HL-60/S4 treated with phorbol 12-myristate 13-acetate at 8.2 ng/mL for 4 days and 3 days (cell line): Measurements from ENCODE around the gene ART3.
"Not testable (repeated sequence)": the region's sequence is repeated elsewhere in the genome, so short reads cannot be mapped to it uniquely, and the experiment has no call there.

ENCODE experiments used
- in situ Hi-C: fragments of 300-500 bp; cut with MboI; formaldehyde crosslinking; loops from 2 replicates; pipeline ENCODE4 v1.15.0; 2022; ENCODE audit warnings: low sequenced_read_pairs

The ART3 gene, protein sequence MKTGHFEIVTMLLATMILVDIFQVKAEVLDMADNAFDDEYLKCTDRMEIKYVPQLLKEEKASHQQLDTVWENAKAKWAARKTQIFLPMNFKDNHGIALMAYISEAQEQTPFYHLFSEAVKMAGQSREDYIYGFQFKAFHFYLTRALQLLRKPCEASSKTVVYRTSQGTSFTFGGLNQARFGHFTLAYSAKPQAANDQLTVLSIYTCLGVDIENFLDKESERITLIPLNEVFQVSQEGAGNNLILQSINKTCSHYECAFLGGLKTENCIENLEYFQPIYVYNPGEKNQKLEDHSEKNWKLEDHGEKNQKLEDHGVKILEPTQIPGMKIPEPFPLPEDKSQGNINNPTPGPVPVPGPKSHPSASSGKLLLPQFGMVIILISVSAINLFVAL

DNA sequence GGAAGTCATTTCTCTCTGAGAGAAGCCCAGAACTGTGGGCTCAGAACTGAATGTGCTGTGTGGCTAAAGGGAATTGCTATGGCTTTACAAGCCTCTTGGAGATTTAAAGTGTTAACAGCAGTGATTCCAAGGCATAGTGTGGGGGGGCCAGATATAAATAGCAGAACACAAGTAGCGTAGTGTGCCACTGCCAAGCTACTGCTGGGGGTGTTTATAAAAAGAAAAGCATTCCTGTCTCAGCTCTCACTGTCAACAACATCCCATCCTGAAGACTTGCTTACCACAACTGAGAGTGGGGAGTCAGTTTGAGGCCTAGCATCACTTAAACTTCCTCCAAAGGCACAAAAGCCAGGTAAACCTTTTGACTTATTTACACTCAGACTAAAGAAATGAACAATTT lies at the start of gene ART3:
Gene ART3 (plus strand): TSS at position 242 of the 400 bp plus-strand sequence. CDS start 1,181 bp downstream, outside the sequence.
- in situ Hi-C loops = no loop called here

DNA sequence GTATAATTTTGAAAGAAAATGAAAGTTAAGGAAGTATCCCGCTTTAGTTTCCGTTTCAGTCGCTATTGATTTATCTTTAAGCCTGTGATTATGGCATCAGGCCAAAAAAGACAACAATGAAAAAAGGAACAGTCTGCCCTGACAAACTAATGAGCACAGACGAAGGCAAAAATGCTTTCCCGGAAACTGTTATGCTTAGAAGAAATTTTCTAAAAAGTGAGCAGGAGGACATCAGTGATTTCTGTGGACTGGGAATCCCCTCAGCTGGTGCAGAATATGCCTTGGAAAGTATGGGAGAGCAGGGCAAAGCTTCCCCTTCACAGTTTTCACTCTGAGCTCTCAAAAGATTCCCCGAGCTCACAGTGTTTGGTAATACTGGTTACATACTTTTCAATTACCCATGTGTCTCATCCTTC lies 46.2 kb upstream of the ART3 start:
- in situ Hi-C loops = no loop called here

DNA sequence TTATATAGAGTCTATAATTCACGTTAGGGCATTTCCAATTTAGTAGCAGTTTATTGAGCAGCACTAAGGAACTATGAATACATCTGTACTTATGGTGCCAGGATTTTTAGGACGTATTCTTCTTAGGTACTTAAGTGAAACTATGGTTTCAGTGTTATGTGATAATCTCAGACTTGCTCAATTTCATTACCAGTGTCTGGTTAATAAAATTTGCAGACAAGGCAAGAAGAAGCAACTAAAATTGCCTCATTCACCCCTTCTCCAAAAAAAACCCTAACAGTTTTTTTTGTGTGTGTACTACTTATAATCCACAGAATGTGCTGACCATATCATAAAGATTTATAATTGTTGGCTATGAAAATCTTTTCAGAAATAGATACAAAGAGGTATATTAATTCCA lies 45.2 kb upstream of the ART3 start:
- in situ Hi-C loops = no loop called here

DNA sequence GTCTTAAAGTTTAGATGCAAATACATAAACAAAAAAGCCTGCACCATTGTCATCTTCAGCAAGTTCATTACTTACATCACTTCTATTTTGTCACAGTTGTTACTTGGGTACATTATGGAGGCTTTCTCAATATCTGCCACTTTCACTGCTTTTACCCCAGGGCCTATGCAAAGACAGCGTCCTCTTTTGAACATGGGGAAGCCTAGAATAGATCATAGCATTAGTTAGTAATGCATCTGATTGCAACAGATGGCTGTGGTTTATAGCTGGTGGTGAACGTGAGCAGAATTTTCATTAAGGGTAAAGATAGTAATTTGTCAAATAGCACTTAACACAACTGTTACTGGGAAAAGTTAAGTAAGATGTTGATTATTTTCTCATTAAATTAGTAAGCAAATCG lies 39.4 kb upstream of the ART3 start:
- in situ Hi-C loops = no loop called here

DNA sequence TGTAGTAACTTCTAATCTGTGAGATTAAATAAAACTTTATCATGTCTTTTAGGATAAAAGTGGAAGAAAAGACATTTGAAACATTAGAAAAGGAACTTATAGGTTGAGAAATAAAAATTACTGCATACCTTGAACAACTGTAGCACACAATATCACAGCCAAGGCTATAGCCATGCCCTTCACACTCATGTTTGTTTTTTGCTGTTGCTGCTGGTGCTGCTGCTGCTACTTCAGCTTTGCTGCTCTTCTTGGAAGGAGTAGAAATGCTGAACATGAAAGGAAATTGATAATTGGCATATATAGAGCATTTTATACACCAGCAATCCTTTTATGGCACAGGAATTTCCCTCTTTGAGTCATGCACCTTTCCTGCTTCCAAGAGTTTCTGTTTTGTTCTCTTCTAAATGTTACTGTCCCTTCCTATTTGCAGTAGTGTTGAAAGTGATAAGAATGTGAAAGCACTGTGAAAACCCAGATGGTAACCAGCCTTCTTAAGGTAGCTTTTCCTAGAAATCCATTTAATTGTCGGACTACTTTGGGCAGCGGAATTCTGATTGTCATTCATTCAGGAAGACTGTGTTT lies 38.6 kb upstream of the ART3 start, which contains the start of gene CXCL11:
Gene CXCL11 (minus strand): TSS at position 272 of the 582 bp plus-strand sequence. CDS start 83 bp downstream, at position 189.
- in situ Hi-C loops = no loop called here

DNA sequence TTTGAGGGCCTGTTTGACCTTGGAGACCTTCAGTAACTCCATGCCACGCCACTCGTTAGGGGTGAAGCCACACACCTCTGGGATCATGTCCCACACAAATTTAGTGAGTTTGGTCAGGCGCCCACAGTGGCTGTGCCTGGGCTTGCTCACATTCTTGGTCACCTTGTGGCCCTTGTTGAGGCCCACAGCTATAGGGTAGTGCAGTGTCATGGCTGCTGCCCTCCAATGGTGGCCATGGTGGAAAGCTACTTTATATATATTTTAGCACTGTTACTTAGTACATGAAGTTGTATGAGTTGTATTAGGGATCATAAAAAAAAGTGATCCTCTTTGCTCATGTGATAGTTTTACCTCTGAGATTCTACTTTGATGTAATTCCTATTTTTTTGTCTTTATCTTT lies 37.7 kb upstream of the ART3 start:
- in situ Hi-C loops = no loop called here

DNA sequence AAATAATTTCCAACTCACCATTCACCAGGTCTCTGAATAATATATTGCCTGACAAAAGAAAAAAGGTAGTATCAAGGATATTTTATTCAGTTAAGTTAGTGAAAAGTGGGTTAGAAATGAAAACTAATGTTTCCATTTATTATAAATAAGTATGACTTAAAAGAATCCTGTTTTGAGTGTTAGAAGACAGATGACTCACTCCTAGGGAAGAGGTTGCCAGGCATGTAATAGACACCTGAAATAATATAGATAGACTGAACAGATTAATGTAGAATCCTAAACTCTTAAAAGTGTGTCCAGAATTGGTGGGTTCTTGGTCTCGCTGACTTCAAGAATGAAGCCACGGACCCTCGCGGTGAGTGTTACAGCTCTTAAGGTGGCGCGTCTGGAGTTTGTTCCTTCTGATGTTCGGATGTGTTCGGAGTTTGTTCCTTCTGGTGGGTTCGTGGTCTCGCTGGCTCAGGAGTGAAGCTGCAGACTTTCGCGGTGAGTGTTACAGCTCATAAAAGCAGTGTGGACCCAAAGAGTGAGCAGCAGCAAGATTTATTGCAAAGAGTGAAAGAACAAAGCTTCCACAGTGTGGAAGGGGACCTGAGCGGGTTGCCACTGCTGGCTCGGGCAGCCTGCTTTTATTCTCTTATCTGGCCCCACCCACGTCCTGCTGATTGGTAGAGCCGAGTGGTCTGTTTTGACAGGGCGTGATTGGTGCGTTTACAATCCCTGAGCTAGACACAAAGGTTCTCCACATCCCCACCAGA lies 32.1 kb upstream of the ART3 start:
- in situ Hi-C loops = not testable (repeated sequence)

DNA sequence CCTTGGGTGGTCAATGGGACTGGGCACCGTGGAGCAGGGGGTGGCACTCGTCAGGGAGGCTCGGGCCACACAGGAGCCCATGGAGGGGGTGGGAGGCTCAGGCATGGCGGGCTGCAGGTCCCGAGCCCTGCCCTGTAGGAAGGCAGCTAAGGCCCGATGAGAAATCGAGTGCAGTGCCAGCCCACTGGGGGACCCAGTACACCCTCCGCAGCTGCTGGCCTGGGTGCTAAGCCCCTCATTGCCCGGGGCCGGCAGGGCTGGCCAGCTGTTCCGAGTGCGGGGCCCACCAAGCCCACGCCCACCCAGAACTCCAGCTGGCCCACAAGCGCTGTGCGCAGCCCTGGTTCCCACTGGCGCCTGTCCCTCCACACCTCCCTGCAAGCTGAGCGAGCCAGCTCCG lies 31.2 kb upstream of the ART3 start:
- in situ Hi-C loops = not testable (repeated sequence)

DNA sequence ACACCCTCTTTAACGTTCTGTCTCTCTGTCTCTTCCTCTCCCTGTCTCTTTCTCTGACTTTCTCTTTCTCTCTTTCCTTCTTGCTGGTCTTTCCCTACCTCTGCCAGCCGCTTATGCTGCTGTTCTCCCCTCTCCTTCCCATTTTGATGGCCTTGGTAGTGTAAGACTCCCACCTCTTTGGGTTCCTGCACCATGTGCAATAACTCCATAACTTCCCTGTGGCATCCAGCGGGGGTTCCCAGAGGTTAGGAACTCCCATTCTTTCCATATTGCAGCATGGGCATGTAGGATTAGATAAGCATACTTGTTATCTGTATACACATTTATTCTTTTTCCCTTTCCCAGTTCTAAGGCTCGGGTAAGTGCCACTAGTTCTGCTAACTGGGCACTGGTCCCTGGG lies 29.8 kb upstream of the ART3 start:
- in situ Hi-C loops = not testable (repeated sequence)

DNA sequence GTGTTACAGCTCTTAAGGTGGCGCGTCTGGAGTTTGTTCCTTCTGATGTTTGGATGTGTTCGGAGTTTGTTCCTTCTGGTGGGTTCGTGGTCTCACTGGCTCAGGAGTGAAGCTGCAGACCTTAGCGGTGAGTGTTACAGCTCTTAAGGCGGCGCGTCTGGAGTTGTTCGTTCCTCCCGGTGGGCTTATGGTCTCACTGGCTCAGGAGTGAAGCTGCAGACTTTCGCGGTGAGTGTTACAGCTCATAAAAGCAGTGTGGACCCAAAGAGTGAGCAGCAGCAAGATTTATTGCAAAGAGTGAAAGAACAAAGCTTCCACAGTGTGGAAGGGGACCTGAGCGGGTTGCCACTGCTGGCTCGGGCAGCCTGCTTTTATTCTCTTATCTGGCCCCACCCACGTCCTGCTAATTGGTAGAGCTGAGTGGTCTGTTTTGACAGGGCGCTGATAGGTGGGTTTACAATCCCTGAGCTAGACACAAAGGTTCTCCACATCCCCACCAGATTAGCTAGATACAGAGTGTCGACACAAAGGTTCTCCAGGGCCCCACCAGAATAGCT lies 24.6 kb upstream of the ART3 start:
- in situ Hi-C loops = not testable (repeated sequence)

DNA sequence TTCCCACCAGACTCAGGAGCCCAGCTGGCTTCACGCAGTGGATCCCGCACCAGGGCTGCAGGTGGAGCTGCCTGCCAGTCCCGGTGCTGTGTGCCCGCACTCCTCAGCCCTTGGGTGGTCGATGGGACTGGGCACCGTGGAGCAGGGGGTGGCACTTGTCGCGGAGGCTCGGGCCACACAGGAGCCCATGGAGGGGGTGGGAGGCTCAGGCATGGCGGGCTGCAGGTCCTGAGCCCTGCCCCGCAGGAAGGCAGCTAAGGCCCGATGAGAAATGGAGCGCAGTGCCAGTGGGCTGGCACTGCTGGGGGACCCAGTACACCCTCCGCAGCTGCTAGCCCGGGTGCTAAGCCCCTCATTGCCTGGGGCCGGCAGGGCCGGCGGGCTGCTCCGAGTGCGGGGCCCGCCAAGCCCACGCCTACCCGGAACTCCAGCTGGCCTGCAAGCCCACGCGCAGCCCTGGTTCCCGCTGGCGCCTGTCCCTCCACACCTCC lies 23.9 kb upstream of the ART3 start:
- in situ Hi-C loops = not testable (repeated sequence)

DNA sequence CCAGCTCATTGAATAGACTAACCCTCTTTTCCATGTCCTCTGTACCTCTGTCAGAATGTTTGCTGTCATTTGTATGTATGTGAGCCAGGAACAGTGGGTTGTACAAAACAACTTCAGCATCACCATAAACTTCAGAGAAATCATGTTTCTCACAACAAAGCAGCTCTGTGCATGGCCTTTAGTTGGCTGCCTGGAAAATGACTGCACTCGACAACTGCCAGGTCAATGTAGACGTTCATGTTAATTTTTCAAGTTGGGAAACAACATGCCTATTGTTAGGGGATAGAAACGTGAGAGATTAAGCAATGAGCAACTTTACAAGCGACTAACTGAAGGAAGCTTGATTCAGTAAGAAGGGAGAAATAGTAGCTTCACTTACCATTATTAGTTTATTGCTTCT lies 20.8 kb upstream of the ART3 start:
- in situ Hi-C loops = no loop called here

DNA sequence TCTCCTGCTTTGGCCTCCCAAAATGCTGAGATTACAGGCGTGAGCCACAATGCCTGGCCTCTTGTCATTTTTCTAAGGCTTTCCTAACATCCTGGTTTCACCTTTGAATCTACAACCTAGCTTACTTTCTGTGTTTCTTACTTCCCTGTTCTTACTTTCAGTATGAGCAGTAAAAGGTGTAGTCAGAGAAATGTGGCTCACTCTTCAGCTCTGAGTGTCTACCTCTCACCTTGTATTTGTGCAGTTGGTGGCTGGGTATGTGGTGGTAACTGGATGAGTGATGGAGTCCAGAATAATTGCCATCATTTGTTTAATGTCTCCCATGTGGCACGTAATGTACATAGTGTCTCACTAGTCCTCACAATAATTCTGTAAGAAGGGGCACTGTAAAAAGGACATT lies 19.5 kb upstream of the ART3 start:
- in situ Hi-C loops = no loop called here

DNA sequence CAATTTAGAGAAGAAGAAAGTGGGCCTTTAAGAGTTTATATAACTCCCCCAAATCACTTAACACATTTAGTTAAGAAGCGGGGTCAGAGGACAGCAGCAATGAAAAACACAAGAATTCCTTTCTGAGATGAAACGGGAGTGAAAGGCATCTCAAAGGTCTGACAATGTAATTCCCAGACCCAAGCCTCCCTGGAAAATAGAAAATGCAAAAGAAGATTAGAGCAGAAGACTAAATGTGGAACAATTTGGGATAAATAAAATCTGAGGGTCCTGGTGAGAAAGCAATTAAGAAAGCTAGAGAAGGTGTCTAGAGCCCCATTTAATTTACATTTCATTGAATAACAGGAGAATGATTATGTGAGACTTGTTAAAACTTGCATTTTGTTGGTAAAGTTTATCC lies 19.1 kb upstream of the ART3 start:
- in situ Hi-C loops = no loop called here

DNA sequence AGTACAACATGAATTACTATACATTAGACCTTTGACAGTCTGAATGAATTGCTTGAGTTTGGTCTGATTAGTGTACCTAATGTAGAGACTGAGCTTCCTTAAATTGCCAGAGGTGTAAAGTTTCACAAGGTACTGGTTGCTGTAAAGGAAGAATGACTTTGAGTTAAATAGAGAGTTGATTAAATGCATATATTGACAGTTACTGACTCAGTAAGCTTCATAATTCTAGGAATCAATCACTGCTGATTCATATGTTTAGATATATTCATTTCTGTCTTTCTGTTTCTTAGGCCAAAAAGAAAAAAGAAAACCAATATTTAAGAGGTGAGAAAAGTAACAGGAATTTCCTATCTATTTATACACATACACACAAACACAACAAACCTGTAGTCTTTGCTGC lies 16.2 kb upstream of the ART3 start:
- in situ Hi-C loops = no loop called here

DNA sequence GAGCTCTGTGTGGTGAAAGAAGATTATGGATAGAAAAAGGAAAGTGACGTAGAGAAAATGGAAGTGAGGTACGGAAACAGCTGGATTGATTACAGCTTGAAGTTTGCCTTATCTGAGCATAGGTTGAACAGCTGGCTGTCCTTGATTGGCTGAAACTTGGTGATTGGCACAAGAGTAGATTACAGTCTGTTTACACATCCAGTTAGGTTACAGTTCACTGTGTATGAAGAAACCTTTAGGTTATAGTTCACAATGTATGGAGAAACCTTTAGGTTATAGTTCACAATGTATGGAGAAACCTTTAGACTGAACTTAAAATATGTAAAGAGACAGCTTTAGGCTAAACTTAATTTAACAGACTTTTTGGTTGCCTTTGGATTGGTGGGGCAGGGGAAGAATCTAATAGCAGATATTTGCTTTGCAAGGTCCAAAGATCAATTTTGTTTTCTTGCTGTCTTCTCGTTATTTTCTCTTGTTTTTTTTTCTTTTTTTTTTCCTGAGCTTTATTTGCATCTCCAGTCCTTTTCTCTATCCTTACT lies 15.6 kb upstream of the ART3 start:
- in situ Hi-C loops = no loop called here

DNA sequence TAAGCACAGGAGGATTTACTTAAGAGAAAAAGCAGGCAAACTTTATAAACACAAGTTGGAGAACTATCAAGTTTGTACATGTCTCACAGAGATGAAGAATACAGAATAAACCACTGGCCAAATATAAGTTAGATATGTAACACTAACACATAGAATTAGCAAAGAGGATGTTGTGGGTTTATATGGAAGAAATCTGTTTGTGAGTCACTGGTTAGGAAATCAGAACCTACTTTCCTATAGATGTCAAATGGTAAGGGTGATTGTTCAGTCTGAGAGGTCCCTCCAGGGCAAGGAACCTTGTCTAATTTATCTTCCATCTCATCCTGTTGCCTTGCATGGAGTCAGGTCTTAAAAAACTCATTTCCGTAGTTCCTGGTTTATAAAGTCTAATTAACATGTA lies 14.8 kb upstream of the ART3 start:
- in situ Hi-C loops = no loop called here

DNA sequence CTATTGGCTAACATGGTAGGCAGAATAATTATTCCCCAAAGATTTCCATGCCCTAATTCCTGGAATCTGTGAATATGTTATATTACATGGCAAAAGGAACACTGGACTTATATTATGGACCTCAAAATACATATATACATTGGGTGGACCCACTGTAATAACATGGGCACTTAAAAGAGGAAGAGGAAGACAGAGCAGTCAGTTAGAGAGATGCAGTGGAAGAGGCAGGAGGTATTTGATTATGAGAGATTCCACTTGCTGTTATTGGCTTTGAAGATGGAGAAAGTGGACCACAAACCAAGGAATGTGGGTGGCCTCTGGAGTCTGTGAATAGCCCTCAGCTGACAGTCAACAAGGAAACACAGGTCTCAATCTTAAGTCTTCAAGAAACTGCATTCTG lies 14.0 kb upstream of the ART3 start:
- in situ Hi-C loops = no loop called here

DNA sequence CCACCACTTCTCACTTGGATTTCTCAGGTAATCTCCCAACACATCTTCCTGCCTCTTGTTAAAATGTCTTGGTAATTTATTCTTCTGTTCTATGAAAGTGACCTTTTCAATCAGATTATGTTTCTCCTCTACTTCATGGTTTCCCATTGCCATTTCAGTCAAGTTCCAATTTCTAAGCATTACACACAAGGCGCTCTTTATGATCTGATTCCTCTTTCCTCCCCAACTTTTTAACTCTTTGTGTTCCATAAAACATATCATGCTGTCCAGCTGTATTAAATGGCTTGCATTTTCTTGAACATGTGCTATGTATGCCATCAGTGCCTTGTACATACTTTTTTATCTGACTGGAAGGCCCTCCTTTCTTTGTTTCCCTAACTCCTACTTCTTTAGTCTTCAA lies 13.1 kb upstream of the ART3 start:
- in situ Hi-C loops = no loop called here

DNA sequence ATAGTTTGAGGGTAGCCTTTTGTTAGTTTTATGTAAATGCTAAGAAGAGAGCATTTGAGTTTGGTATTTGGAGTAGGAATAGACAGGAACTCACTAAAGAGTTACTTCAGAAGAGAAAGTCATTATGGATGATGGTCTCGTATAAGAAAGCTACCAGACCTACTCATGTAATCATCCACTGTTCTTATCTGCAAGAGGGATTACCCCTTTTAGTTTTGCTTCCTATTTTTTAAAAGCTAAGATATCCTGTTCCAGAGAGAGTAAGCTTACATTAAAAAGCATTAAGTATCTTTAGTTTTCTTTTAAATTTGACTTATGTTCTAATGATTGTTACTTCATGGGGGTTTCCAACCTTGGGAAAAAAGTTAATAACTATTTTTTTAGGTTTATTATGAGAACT lies 12.5 kb upstream of the ART3 start:
- in situ Hi-C loops = no loop called here

DNA sequence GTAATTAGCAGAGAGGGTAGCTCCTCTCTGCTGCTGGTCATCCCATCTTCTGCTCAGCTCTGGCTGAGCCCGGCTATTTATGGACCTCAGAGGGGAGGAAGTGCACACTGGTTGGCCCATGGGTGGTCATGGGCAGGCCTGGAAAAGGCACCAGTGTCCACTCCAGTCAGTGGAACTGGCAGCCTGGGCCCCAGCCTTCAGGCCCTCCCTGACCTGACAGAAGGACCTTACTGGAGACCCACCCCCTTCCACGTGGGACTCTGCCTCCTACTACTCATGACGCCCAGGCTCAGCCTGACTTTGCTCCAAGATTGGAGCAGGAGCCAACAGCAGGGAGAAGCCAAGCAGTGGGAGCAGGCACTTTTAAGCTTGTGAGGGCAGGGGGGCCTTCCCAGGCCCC lies 8.0 kb upstream of the ART3 start:
- in situ Hi-C loops = no loop called here
